H9 (cell line): Measurements from ENCODE around the gene SLC1A7. TPM values are rescaled to one million over a fixed set of nuclear protein-coding genes. Genes with fewer than 3 reads are reported as not detected.

ENCODE experiments used
- DNase-seq: peaks from one replicate; pipeline ENCODE4 v3.0.0-alpha.2; 2017
- H2AFZ ChIP-seq: one replicate; pipeline ENCODE4 v1.6.1; 2013; ENCODE audit warnings: mild to moderate bottlenecking, low read length, control low read depth, moderate library complexity
- H2AK5ac ChIP-seq: 2 replicates; pipeline ENCODE4 v1.6.1; 2013; ENCODE audit warnings: low read length, control low read depth, mixed read lengths; ENCODE audit not compliant: insufficient read length
- H2BK120ac ChIP-seq: one replicate; pipeline ENCODE4 v1.6.1; 2013; ENCODE audit warnings: low read depth, mild to moderate bottlenecking, low read length, control low read depth, inconsistent platforms; ENCODE audit not compliant: poor library complexity, severe bottlenecking
- H2BK12ac ChIP-seq: 2 replicates; pipeline ENCODE4 v1.6.1; 2013; ENCODE audit warnings: low read length, control low read depth, mixed read lengths, low read depth; ENCODE audit not compliant: insufficient read length
- H2BK15ac ChIP-seq: 2 replicates; pipeline ENCODE4 v1.6.1; 2013; ENCODE audit warnings: low read depth, low read length, control low read depth
- H2BK20ac ChIP-seq: one replicate; pipeline ENCODE4 v1.6.1; 2013; ENCODE audit warnings: low read depth, mild to moderate bottlenecking, low read length, control low read depth, inconsistent platforms; ENCODE audit not compliant: poor library complexity, severe bottlenecking
- H2BK5ac ChIP-seq: 2 replicates; pipeline ENCODE4 v1.6.1; 2013; ENCODE audit warnings: low read length, control low read depth, mixed read lengths; ENCODE audit not compliant: insufficient read length
- H3K14ac ChIP-seq: 2 replicates; pipeline ENCODE4 v1.6.1; 2013; ENCODE audit warnings: low read length, control low read depth; ENCODE audit not compliant: insufficient read depth
- H3K18ac ChIP-seq: 2 replicates; pipeline ENCODE4 v1.6.1; 2013; ENCODE audit warnings: low read depth, mild to moderate bottlenecking, mixed read lengths, low read length, control low read depth; ENCODE audit not compliant: insufficient read length
- H3K23ac ChIP-seq: 2 replicates; pipeline ENCODE4 v1.6.1; 2013; ENCODE audit warnings: low read length, control low read depth, mixed read lengths, low read depth; ENCODE audit not compliant: insufficient read length
- H3K23me2 ChIP-seq: 2 replicates; pipeline ENCODE4 v1.6.1; 2013; ENCODE audit warnings: low read depth, mild to moderate bottlenecking, mixed read lengths, low read length, control low read depth; ENCODE audit not compliant: insufficient read length, poor library complexity, severe bottlenecking
- H3K27ac ChIP-seq: 2 replicates; pipeline ENCODE4 v1.5.1; 2013; ENCODE audit warnings: low read length, control low read depth, mixed read lengths, low read depth; ENCODE audit not compliant: insufficient read length
- H3K27me3 ChIP-seq: 2 replicates; pipeline ENCODE4 v1.6.1; 2013; ENCODE audit warnings: low read length, control low read depth, inconsistent platforms; ENCODE audit not compliant: insufficient read depth
- H3K4ac ChIP-seq: 2 replicates; pipeline ENCODE4 v1.6.1; 2013; ENCODE audit warnings: low read depth, mild to moderate bottlenecking, control low read depth, inconsistent platforms, low read length, moderate library complexity
- H3K4me1 ChIP-seq: 2 replicates; pipeline ENCODE4 v1.6.1; 2013; ENCODE audit warnings: low read length, control low read depth, inconsistent platforms; ENCODE audit not compliant: insufficient read depth
- H3K4me2 ChIP-seq: 2 replicates; pipeline ENCODE4 v1.6.1; 2013; ENCODE audit warnings: low read length, control low read depth, mixed read lengths; ENCODE audit not compliant: insufficient read length, insufficient read depth
- H3K56ac ChIP-seq: 2 replicates; pipeline ENCODE4 v1.6.1; 2013; ENCODE audit warnings: low read depth, mild to moderate bottlenecking, mixed read lengths, low read length, control low read depth; ENCODE audit not compliant: insufficient read length
- H3K79me1 ChIP-seq: 2 replicates; pipeline ENCODE4 v1.6.1; 2013; ENCODE audit warnings: low read depth, mild to moderate bottlenecking, moderate library complexity, low read length, control low read depth, inconsistent platforms; ENCODE audit not compliant: insufficient read depth, poor library complexity, severe bottlenecking
- H3K79me2 ChIP-seq: 2 replicates; pipeline ENCODE4 v1.6.1; 2013; ENCODE audit warnings: low read length, control low read depth, inconsistent platforms; ENCODE audit not compliant: insufficient read depth
- H3K9ac ChIP-seq: 2 replicates; pipeline ENCODE4 v1.6.1; 2013; ENCODE audit warnings: low read length, control low read depth, mixed read lengths; ENCODE audit not compliant: insufficient read length; ENCODE audit errors: extremely low read depth
- H3K9me3 ChIP-seq: one replicate; pipeline ENCODE4 v1.6.1; 2013; ENCODE audit warnings: low read depth, low read length, inconsistent platforms; ENCODE audit not compliant: control insufficient read depth
- H3T11ph ChIP-seq: one replicate; pipeline ENCODE4 v1.6.1; 2013; ENCODE audit warnings: mild to moderate bottlenecking, low read length, control low read depth, inconsistent platforms
- H4K20me1 ChIP-seq: one replicate; pipeline ENCODE4 v1.6.1; 2013; ENCODE audit not compliant: control insufficient read depth, insufficient read length, insufficient read depth
- H4K5ac ChIP-seq: 2 replicates; pipeline ENCODE4 v1.6.1; 2013; ENCODE audit warnings: low read depth, mild to moderate bottlenecking, mixed read lengths, low read length, control low read depth; ENCODE audit not compliant: insufficient read length
- H4K8ac ChIP-seq: replicated peaks from 2 replicates; pipeline ENCODE4 v1.6.1; 2013; ENCODE audit warnings: low read length, control low read depth, mixed read lengths, low read depth; ENCODE audit not compliant: insufficient read length
- H4K91ac ChIP-seq: 2 replicates; pipeline ENCODE4 v1.6.1; 2013; ENCODE audit warnings: low read depth, mild to moderate bottlenecking, moderate library complexity, mixed read lengths, low read length, control low read depth; ENCODE audit not compliant: insufficient read length
- H3K27ac Mint-ChIP-seq, 3 experiments: 2 replicates in 2 of 3; 3 replicates in 1 of 3; pipeline ENCODE4 v1.8.0; 2020 to 2021; ENCODE audit warnings: mixed read lengths in 3 of 3, mild to moderate bottlenecking in 1 of 3, moderate library complexity in 1 of 3
- H3K27me3 Mint-ChIP-seq: 2 replicates; pipeline ENCODE4 v1.8.0; 2021; ENCODE audit warnings: low read depth, mild to moderate bottlenecking, moderate library complexity, mixed read lengths
- H3K36me3 Mint-ChIP-seq, 3 experiments: 2 replicates in 2 of 3; 3 replicates in 1 of 3; pipeline ENCODE4 v1.8.0; 2020 to 2021; ENCODE audit warnings: low read depth in 3 of 3, mixed read lengths in 3 of 3; ENCODE audit not compliant: insufficient read depth in 1 of 3
- H3K4me1 Mint-ChIP-seq, 2 experiments: 2 replicates each; pipeline ENCODE4 v1.8.0; 2020; ENCODE audit warnings: mixed read lengths in 2 of 2
- H3K4me3 Mint-ChIP-seq, 2 experiments: 2 replicates in 1 of 2; 3 replicates in 1 of 2; pipeline ENCODE4 v1.8.0; 2020 to 2021; ENCODE audit warnings: mild to moderate bottlenecking in 2 of 2, mixed read lengths in 2 of 2, moderate library complexity in 1 of 2
- H3K9me3 Mint-ChIP-seq, 2 experiments: 2 replicates in 1 of 2; 3 replicates in 1 of 2; pipeline ENCODE4 v1.8.0; 2020; ENCODE audit warnings: mild to moderate bottlenecking in 2 of 2, mixed read lengths in 2 of 2, moderate library complexity in 1 of 2
- WGBS: extraction: QIAGEN DNeasy Blood & Tissue Kit; methylation state at CpG from one replicate; pipeline ENCODE4 v1.1.7; 2013; ENCODE audit warnings: missing lambda C conversion rate, low lambda C conversion rate, mixed read lengths; ENCODE audit not compliant: insufficient read length; ENCODE audit errors: extremely low coverage; 5-methylcytosine and 5-hydroxymethylcytosine counted together
- total RNA-seq: library from RNA; stranded (reverse); gene quantifications from 2 replicates; pipeline ENCODE4 v1.2.1, GENCODE V29; 2021
- TF ChIP-seq, protein P1 (sequence below): fragments of 200-600 bp; sonication (generic); conservative IDR thresholded peaks from 3 replicates; pipeline ENCODE4 v1.8.0; 2021; ENCODE audit warnings: antibody characterized with exemption, mild to moderate bottlenecking

Gene SLC1A7
- total RNA-seq, 1 experiment from 2014 or later = not detected

- no peak for DNase-seq
- Histone ChIP-seq H3K4me1 (0 out of 2 replicates have a peak, but pooled peaks cover 2% of the 10 kb centered on the region), H2BK12ac (no peak overlapping the region), H3K4ac (no peak overlapping the region), H3K23ac (no peak overlapping the region), H2BK20ac (no peak overlapping the region), H4K91ac (no peak overlapping the region), H3K9ac (no peak overlapping the region), H3K79me2 (no peaks in the 10 kb centered on the region), H3K14ac (no peak overlapping the region), H2AFZ (no peak overlapping the region), H3K18ac (no peak overlapping the region), H4K5ac (no peak overlapping the region), H3K56ac (no peak overlapping the region), H3K27me3 (no peaks in the 10 kb centered on the region), H3T11ph (no peak overlapping the region), H4K8ac (no peak overlapping the region), H3K27ac (no peak overlapping the region), H2BK120ac (no peak overlapping the region), H2BK5ac (no peak overlapping the region), H3K4me2 (no peak overlapping the region), H3K9me3 (no peaks in the 10 kb centered on the region), H2AK5ac (no peak overlapping the region), H2BK15ac (no peak overlapping the region), H3K79me1 (no peaks in the 10 kb centered on the region), H4K20me1 (no peaks in the 10 kb centered on the region), H3K23me2 (no peaks in the 10 kb centered on the region)
- peaks cover 12 to 34% of the 10 kb centered on the region in 2 experiments for H3K4me1 Mint-ChIP-seq
- TF ChIP-seq, protein P1, sequence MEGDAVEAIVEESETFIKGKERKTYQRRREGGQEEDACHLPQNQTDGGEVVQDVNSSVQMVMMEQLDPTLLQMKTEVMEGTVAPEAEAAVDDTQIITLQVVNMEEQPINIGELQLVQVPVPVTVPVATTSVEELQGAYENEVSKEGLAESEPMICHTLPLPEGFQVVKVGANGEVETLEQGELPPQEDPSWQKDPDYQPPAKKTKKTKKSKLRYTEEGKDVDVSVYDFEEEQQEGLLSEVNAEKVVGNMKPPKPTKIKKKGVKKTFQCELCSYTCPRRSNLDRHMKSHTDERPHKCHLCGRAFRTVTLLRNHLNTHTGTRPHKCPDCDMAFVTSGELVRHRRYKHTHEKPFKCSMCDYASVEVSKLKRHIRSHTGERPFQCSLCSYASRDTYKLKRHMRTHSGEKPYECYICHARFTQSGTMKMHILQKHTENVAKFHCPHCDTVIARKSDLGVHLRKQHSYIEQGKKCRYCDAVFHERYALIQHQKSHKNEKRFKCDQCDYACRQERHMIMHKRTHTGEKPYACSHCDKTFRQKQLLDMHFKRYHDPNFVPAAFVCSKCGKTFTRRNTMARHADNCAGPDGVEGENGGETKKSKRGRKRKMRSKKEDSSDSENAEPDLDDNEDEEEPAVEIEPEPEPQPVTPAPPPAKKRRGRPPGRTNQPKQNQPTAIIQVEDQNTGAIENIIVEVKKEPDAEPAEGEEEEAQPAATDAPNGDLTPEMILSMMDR = no peak
- peaks cover 9% of the 10 kb centered on the region for H3K27me3 Mint-ChIP-seq
- H3K9me3 Mint-ChIP-seq = peaks cover 4% of the 10 kb centered on the region in 2 experiments; a peak in 3 of 5 replicates
- no CpG with 5 or more reads among the region's 4 CpGs for WGBS
- H3K36me3 Mint-ChIP-seq = peaks cover 2 to 5% (median 2%) of the 10 kb centered on the region in 3 experiments; a peak in 4 of 7 replicates
- no peak overlapping the region for H3K27ac Mint-ChIP-seq
- H3K4me3 Mint-ChIP-seq = no peak overlapping the region
These were observed 1.1 kb upstream of the SLC1A7 start for GRCh38 chr1:53143527-53143926.
